GM19099 (cell line): Measurements from ENCODE around the gene LASP1.

Experiments
- POLR2A ChIP-seq: IDR thresholded peaks from 3 replicates; pipeline ENCODE4 v1.6.1; 2011; ENCODE audit warnings: low read depth; ENCODE audit not compliant: insufficient read length; ENCODE audit errors: extremely low read depth

LASP1 gene

GRCh38 chr17:38970804-38971203 lies 100.9 kb downstream of the LASP1 start:
- no peak for TF ChIP-seq POLR2A
